Pulmonary artery endothelial cell (primary cell): Measurements from ENCODE around the gene ABCG4. TPM values are rescaled to one million over a fixed set of nuclear protein-coding genes. Genes with fewer than 3 reads are reported as not detected.
"Not testable (repeated sequence)": the region's sequence is repeated elsewhere in the genome, so short reads cannot be mapped to it uniquely, and the experiment has no call there.

Experiments used
- DNase-seq: peaks from one replicate; pipeline ENCODE4 v3.0.0-alpha.2; 2011; ENCODE audit warnings: low read depth, low spot score
- total RNA-seq: library from RNA; depleted of rRNA; stranded (reverse); fragments of >200 nt; gene quantifications from 2 replicates; pipeline ENCODE4 v1.2.3, GENCODE V29; 2014

Gene ABCG4
- 0.20 and 0.35 TPM in 2 replicates for total RNA-seq

DNA sequence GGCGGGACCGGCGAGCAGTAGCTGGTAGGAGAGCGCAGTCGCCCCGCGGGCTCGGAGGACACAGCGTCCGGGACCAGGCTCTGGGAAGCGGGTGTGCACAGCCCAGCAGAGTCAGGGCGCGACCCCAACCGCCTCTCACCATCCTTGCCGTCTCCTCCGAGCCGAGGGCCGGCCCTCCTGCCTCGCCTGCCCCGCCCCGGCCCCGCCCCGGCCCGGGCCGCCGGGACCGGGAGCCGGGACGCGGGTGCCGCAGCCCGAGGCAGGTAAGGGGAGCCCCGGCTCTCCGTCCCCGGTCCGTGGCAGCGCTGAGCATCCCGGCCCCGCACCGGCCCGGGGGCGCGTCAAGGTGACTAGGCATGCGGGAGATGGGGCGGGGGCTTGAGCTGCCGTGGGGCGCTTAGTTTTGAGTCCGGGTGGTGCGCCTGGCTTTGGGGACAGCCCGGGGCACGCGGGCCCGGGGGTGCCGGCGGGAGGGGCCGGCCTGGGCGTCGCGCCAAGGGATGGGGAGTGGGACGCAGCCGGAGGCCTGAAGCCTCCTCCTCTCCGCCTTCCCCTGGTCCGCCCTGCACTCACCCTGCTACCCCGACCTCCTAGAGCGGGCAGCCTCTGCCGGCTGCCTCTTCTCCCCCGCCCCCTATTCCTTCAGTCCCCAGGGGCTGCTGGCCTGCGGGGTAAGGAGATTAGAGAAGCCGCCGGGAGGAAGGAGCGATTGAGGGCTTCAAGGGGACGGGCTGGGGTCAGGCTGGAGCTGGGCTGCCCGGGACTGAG is at the start of gene ABCG4:
Gene ABCG4, plus strand, starts transcription at position 35 of the 768 bp plus-strand sequence. CDS start 914 bp downstream, outside the sequence.
- DNase-seq: no peak

DNA sequence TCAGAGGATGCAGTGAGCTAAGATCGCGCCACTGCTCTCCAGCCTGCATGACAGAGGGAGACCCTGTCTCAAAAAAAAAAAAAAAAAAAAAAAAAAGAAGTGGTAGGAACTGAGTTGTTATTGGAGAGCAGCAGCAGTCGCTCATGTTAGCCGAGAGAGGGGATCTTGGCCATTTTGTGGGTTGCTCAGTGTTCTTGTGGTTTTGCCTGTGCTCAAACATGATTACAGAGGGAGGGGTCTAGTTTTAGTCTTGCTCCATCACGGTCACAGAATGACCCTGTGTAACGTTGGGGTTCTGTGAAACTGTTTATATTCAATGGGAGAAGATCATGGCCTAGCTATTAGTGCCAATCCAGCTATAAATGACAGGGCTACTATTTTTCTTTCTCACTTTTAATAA is 49.1 kb upstream of the ABCG4 start:
- no peak for DNase-seq

DNA sequence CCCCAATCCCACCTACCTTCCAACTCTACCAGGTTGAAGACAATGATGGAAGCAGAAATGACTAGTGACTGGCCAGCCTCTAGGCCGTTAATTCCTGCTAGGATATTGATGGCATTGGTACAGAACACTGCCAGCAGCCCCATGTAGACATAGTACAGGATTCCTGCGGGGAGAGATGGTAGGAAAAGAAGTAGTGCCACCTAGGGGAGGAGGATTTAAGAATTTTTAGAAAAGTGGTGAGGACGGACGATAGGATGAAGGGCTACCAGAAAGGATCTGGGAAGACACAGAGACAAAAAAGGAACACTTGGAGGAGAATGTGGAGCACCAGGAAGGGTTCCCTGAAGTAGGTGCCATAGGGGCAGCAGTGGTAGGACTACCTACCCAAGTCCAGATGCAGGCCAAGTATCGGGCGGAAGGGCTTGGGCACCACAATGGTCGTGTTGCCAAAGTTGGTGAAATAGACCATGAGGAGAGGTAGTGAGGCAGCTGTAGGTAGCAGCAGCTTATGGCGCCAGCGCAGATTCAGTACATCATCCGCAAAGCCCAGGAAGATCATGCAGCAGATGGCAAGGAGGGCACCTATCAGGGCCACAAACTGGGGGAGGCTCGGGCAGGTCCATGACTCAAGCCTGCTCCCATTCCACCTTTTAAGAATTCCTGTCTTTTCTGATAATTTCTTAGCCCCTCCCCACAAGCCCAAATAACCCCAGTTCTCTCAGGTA is 48.4 kb upstream of the ABCG4 start:
- no peak for DNase-seq

DNA sequence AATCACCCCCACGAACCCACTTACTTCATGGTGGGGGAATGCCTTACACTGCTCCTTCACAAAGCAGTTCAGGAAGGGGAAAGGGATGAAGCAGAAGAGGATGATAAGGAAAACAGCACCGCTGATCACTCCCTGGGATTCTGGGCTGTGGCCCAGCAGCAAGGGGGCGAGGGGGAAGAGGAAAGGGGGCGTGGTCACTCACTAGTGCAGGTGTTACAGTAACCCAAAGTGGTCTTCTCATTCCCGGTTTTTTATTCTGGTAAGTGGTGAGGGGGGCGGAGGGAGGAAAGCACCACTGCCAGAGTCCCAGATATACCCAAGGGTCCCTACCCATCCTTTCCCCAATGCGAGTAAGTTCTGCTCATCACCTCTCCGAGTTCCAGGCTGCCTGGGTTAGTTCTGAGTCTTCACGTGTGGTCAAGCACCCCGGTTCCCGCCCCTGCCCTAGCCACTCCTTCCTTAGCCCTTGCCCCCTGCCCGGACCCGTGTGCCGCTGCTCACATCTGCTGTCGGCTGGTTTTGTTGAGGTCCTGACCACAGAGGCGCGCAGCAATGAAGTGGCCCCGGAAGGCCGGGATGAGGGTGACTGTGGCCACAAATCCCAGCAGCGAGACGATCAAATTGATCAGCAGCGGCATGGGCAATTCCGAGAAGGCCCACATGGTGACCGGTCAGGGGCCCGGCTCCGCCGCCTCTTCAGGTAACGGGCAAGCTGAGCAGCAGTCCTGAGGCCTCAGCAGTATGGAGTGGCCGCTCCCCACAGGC is 47.7 kb upstream of the ABCG4 start:
- DNase-seq: no peak

DNA sequence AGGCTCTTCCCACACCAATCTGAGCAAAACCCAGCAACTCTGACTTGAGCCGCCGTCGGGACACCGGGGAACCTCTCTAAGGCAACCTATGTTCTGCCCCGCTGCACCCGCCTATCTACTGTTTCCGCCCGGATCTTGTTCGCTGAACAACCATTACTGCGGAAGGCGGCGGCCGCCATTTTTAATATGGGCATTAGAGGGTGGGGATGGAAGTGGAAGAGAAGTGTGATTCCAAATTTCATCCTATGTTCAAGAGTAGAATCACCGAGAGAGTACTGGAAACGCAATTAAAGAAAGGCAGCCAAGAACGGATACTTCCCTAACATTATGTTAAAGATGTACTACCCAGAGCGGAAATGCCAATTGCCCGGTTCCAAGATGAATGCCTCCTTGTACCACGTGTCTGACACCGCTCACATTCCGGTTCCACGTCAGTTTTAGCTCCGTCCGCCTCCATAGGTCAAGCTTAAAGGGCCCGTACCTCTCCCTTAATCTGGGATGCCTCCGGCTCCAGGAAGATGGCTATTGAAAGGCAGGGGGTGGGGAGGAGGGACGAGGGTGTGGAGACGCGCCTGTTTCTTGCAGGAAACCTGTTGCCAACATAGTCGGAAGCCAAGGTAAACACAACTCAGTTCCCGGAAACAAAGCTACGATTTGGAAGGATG is 47.0 kb upstream of the ABCG4 start, which contains the start of gene DPAGT1:
Gene DPAGT1, minus strand, starts transcription at position 95 of the 665 bp plus-strand sequence. CDS start 198 bp downstream, outside the sequence.
- peak; percentile 94 for DNase-seq

DNA sequence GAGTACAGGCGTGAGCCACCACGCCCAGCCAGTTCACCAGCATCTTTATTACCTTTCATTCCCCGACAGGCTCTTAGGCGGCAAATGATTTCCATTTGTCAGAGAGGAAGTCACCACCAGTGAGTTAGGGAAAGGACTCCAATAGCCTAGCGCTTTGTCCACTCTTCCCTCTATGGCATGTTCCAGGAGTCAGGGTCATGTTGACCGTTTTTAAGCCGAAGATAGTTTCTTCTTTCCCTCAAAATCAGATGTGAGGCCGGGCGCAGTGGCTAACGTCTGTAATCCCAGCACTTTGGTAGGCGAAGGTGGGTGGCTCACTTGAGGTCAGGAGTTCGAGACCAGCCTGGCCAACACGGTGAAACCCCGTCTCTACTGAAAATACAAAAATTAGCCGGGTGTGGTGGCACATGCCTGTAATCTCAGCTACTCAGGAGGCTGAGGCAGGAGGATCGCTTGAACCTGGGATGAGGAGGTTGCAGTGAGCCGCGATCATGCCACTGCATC is 45.6 kb upstream of the ABCG4 start:
- not testable (repeated sequence) for DNase-seq

DNA sequence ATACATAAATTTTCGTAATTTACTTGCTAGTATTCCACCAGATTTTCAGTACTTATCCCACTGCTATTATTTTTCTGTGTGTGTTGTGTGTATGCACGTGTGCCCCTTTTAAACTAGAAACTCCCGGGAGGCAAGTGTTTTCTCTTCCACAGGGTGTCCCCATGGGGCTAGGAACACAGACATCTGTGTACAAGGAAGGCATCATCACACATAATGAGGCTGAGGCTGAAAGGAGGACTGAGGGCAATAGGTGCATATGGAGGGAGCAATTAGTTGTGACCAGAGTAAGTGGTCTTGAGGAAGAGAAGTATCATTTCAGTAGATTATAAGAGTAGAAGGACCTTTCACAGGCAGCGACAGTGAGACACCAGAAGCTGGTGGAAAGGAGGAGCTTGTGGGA is 45.1 kb upstream of the ABCG4 start:
- no peak for DNase-seq

DNA sequence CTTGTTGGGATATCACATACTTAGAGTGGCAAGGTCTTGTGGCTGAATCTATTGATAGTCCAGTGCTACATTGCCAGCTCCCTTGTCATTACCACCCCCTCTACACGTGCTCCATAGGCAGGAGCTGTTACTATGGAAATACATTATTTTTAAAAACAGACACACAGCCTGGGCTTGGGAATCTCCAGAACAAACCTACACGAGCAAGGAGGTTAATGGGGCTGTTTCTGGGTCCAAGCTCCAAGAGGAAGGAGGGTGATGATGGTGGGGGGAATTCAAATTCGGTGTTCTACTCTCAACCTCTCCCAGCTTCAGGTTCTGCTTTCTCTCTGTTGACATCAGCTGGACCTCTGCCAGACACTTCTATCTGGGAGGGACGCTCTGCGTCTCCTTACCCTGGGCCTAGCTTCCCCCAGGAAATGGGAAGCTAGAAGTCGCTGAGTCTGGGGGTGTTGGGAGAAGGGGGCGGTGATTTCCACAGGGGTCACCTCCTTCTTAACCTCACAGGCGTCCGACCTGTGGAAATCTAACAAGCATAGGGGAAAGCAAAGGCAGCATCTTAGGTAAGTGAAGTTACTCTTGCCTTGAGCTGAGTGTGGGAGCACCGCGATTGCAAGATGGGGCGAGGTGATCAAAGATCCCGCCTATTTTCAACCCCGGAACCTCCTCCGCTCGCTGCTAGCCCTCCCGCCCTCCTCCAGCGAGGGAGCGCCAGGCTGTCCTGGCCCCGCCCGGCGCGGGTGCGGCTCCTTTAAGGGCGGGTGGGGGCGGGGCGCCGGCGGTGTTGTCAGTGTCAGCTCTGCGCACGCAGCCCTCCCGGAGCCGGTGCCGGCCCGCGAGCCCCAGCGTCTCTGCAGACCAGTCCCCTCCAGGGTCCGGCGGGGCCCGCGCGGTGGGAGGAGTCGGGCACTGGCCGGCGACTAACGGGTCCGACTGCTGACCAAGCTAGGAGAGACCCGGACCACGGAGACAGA is 42.0 kb upstream of the ABCG4 start, which contains the start of gene C2CD2L:
Gene C2CD2L, plus strand, starts transcription at position 781 of the 974 bp plus-strand sequence. CDS start 398 bp downstream, outside the sequence.
- peak; percentile 36 for DNase-seq

DNA sequence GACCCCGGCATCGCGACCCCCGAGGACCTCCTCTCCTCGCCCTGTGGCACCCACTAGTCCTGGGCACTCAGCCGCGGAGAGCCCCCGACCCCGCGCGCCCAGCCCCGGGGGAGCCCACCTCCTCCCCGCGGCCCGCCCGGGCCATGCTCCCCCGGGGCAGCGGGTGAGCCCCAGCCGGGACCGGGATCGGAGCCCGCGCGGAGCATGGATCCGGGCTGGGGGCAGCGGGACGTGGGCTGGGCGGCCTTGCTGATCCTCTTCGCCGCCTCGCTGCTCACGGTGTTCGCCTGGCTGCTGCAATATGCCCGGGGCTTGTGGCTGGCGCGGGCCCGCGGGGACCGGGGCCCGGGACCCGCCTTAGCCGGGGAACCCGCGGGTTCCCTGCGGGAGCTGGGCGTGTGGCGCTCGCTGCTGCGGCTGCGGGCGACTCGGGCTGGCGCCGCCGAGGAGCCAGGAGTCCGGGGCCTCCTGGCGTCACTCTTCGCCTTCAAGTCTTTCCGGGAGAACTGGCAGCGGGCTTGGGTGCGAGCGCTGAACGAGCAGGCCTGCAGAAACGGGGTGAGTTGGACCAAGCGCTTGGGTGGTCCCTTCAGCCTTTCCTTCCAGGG is 41.2 kb upstream of the ABCG4 start:
- no peak for DNase-seq

DNA sequence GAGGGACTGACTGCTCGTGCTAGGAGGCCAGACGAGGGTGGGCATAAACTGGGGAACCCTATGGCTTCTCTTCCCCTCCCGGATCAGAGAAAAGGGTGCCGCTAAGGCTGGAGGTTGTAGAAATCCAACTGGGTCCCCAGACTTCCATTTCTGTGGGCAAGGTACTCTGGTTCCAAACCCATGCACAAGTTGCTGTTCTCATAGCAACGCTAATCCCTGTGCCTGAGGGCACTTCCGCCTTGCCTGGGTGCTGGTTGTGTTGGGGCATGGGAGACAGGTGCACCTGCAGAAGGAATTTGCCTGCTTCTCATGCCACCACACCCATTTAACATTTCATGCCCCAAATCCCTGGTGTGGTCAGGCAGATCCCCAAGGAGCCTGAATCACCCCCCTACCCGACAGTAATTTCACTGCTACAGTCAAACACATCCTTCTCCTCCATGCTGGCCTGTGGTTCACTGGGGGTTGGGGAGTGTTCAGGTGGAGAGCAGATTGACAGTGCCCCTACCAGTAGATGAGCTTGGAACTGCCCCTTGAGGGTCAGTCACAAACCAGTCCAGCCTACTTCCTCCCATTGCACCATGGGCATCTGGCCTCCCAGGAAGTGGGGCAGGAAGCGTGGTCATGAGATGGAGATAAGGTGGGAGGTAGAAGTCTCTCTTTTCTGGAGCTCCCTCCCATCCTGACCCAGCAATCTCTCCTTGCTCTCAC is 40.6 kb upstream of the ABCG4 start:
- DNase-seq: no peak

DNA sequence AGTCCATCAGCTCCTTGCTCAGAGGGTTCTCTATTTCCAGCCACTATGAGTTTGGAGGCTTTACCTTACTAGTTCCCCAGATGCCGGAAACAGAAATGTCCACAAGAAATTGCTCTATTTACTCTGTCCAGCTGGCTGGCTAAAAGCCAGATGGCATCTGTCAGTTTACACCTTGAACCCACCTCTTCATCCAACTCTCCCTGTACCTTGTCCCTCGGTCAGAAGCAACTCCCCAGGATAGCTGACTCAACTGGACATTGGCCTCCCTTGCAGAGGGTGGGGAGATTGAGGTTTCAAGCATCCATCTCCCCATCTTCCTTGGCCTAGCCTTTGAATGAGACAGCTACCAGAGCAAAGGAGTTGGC is 40.0 kb upstream of the ABCG4 start:
- no peak for DNase-seq

DNA sequence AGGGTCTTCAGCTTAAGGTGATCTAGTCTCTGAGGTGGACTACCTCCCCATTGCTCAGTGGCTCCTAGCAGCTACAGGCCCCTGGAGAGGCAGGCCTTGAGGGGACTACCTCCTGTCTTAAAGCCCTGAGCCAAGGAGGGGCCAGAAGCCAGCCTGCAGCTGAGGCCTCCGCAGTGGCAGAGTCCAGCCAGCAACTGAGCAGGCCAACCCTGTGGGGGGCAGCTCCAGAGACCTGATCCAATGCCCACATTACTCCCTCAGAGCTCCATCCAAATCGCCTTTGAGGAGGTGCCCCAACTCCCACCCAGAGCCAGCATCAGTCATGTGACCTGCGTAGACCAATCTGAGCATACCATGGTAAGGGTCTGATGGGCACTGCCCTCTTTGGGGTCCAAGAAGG is 39.0 kb upstream of the ABCG4 start:
- DNase-seq: no peak

DNA sequence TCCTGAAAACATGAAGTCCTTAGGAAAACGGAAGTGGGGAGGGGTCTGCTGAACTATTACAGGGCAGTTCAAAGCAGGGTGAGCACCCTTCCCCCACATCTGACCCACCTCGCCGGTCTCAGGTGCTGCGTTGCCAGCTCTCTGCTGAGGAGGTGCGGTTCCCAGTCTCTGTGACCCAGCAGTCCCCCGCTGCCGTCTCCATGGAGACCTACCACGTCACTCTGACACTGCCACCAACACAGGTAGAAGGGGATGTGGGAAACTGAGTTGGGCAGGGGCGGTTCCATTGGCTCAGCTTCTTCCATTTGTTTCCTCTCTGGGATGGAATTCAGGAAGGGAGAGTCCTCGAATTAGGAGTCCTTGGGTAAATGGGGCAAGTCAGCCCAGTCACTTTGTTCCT is 38.4 kb upstream of the ABCG4 start:
- no peak for DNase-seq

DNA sequence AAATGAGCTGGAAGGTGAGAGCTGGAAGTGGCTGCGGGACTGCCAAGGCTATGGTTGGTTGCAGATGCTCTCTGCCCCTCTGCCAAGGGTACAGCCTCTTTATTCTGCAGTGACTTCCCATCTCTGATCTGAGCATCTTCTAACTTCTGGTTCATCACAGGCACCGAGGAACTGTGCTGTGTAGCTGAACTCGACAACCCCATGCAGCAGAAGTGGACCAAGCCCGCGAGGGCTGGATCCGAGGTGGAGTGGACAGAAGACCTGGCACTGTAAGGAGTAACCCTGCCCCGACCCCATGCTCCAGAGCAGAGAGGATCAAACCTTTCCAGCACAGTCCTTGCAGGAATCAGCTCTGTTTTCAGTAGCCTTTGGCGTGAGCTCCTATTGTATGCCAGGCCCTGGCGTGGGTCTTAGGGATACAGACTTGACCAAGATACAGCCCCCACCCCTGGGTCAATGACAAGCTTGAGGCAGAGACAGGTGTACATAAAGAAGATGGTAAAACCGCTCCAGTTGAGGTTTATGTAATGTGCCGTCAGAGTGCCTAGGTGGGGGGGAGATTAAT is 37.4 kb upstream of the ABCG4 start:
- no peak for DNase-seq

DNA sequence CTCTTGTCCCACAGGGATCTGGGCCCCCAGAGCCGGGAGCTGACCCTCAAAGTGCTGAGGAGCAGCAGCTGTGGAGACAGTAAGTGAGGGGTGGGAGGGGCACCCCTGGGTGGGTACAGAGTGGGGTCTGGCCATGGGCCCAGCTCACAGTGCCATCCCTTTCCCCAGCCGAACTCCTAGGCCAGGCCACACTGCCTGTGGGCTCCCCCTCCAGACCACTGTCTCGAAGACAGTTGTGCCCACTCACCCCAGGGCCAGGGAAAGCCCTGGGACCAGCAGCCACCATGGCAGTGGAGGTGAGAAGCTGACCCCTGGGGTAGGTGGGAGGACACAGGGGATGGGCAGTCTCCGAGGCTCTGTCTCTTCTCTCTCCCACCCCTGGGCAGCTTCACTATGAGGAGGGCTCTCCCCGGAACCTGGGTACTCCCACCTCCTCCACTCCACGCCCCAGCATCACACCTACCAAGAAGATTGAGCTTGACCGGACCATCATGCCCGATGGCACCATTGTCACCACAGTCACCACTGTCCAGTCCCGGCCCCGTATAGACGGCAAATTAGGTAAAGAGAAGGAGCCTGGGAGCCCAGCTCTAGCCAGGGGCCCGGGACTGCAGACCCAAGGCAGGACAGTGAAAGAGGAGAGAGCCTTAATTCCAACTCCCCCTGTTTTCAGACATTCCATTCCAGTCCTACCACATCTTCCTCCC is 36.4 kb upstream of the ABCG4 start:
- no peak for DNase-seq

DNA sequence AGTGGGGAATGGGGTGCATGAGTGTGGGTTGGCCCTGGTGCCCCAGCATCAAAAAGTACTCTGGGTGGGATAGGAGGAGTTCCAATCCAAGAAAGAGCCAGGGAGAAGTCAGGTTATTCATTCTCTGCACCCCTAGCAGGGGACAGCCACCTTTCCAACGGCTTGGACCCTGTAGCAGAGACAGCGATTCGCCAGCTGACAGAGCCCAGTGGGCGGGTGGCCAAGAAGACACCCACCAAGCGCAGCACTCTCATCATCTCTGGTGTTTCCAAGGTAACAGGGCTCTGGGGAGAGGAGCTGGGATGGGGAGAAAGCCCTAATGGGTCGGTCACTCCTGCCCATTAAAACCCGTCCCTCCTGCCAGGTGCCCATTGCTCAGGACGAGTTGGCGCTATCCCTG is 35.1 kb upstream of the ABCG4 start:
- DNase-seq: no peak

DNA sequence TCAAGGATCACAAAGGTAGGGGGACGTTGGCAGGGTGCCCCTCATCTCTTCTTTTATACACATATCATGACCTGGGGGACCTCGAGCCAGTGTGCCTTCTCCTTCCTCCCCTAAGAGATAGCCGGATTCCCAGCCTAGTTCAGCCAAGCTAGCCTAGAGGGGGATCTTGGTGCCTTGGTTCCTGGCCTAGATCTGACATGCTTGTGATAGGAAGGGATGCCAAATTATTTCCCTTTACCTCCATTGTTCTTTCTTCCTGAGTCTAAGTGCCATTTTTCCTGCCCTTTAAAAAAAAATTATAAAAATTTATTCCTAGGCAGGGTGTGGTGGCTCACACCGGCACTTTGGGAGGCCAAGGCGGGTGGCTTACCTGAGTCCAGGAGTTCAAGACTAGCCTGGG is 34.5 kb upstream of the ABCG4 start:
- DNase-seq: no peak
